Adipose tissue (tissue), 3 donors: Measurements from ENCODE around the gene TBCD. TPM values are rescaled to one million over a fixed set of nuclear protein-coding genes. Genes with fewer than 3 reads are reported as not detected.

Source experiments
- H3K27ac ChIP-seq: one replicate; pipeline ENCODE4 v1.5.1; 2013; ENCODE audit warnings: low read depth, low read length
- WGBS, 3 donors: extraction: QIAGEN DNeasy Blood & Tissue Kit; methylation state at CpG; one replicate each; pipeline ENCODE4 v1.1.7; 2013; 5-methylcytosine and 5-hydroxymethylcytosine counted together
- polyA plus RNA-seq, 3 donors: library from polyadenylated mRNA; stranded (reverse); fragments of 200-250 nt; gene quantifications; one replicate each; pipeline ENCODE4 v1.2.3, GENCODE V29; 2013
- donor health status: healthy with polysubstance abuse.
- donor health status: Bipolar disorder and iron deficiency.
- donor health status: healthy.

Gene TBCD
- polyA plus RNA-seq, 3 donors: 42.1 to 145 (median 65.1) TPM

- WGBS, 3 donors: 19 to 85% (median 83%) methylated on average over 37 to 39 of the region's 39 CpGs
- no peak overlapping the region for H3K27ac ChIP-seq
Observed at GRCh38 chr17:82882715-82883418, 131.0 kb downstream of the TBCD start.

- WGBS, 3 donors: 65 to 85% (median 85%) methylated on average over 23 of the region's 23 CpGs
- H3K27ac ChIP-seq: no peak overlapping the region
Observed at GRCh38 chr17:82883419-82884031, 131.7 kb downstream of the TBCD start.

DNA sequence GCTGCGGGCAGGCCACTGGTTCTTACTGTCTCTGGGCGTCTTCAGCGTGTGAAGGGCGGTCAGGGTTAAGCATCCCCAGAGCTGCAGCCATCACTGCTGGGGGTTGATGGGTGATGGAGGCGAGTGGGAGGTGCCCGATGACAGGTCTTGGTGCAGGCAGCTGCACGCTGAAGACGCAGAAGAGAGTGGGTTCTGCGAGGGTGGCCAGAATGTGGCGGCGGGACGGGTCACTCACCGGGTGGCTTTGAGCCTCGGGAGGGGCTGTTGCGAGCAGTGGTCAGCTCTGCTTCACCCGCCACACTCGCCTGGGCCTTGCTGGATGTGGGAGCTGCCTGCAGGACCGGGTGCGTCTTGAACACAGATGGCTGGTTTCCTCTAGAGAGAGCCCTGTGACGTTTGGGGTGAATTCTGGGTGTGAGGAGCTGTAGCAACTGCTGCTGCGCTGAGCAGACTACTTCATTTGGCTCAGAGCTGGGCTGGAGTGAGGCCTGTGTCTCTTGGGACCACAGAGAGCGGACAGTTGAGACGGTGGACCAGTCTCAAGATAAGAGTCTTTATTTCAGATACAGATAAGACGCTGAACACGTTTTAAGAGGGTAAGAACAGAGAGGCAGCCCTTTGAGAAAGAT is 132.6 kb downstream of the TBCD start:
- 67 to 79% (median 75%) methylated on average over 24 to 25 of the region's 25 CpGs for WGBS, 3 donors
- H3K27ac ChIP-seq: no peak overlapping the region

- 56 to 90% (median 58%) methylated on average over 5 of the region's 5 CpGs for whole genome bisulfite sequencing, 3 donors
- H3K27ac ChIP-seq: no peak overlapping the region
Observed at GRCh38 chr17:82884970-82885353, 133.1 kb downstream of the TBCD start.

DNA sequence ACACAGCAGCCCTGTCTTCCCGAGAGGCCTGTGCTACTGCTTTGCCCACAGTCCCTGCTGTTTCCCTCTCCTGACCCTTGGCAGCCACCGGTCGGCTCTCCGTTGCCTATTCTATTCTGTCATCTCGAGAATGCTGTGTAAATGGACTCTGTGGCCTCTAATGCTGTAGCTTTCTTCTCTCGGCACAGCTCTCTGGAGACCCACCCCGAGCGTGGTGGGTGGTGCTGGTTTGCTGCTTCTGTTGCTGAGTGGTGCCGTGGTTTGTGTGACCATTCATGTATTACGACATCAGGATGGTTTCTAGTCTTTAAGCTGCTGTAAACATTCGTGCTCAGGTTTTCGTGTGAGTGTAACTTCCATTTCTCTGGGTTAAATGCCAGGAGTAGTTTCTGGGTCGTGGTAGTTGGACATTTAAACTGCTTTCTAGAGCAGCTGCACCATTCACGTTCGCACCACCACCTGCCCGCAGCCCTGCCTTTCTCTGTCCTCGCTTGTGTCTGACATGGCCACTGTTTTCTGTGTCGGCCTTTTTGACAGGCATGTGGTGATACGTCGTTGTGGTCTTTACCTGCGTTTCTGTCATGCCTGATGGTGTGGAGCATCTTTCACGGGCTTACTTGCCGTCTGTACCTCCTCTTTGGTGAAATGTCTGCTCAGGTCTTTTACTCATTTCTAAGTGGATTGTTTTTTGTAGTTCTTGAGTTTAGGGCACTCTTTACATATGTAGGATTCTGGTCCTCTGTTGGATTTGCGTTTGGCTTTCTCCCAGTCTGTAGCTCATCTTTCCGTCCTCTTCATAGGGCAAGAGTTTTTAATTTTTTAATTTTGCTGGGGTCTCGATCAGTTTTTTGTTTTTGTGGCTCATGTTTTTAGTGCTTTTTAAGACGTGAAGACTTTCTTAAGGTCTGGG is 135.6 kb downstream of the TBCD start:
- no peak overlapping the region for H3K27ac ChIP-seq
- WGBS, 3 donors: 85 to 89% (median 86%) methylated on average over 27 of the region's 27 CpGs

DNA sequence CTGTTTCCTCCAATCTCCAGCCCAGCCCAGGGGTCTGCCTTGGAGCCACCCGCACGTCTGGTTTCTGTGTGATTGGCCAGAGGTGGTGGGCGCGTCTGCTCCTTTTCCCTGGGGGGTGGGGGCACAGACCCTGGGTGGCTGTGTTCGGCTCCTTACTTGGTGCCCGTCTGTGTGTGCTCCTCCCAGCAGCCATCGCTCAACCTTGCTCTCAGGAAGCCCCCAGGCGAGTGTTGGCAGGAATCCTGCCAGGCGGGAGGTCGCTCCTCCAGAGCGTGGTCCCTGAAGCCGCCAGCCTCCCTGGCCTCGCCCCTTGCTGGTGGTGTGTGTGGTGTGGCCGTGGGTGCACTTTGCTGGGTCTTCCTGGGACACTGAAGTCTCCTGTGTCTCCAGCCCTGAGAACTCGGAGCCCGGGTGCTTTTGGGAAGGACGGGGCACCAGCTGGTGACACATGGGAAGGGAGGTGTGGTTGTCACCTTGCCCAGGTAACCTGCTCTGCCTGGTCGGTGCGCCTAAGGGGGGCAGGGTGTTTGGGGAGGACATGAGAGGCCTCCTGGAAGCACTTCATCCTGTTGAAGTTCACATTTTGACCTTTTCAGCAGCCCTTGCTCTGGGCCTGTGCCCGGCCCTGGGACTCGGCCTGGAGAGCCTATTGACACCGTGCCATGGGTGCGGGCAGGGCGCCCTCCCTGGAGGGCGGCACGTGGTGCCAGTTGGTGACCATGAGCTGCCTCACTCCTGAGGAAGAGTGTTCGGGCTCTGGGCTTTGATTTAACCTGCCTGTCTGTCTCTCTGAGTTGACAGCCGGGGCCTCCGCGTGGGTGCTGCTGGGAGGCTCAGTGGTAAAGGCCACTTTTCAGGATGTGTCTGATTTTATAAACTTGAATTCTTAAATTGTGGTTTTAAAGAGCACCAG is 137.0 kb downstream of the TBCD start:
- H3K27ac ChIP-seq: no peak overlapping the region
- WGBS, 3 donors: 42 to 86% (median 75%) methylated on average over 30 of the region's 30 CpGs

- no peak overlapping the region for H3K27ac ChIP-seq
- 47 to 85% (median 79%) methylated on average over 28 of the region's 28 CpGs for WGBS, 3 donors
Observed at GRCh38 chr17:82889496-82890338, 137.9 kb downstream of the TBCD start.

DNA sequence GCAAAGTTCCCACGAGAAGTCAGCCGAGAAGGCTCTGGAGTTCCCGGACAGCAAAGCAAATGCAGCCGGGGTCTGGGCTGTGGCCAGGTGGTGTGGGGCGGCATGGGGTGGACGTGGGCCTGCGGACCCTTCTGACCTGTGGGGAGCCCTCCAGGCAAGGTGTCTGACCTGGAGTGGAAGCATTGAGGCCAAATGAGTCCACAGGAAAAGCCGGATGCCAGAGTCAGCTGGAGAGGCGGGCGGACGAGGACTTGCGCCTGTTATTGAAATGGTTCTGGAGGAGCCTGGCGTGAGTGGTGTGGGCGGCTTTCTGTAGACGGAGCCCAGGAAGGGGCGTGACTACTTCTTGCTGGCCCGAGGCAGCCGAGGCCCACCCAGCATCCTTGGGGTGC is 138.5 kb downstream of the TBCD start:
- no peak overlapping the region for H3K27ac ChIP-seq
- WGBS, 3 donors: 61 to 84% (median 69%) methylated on average over 18 of the region's 18 CpGs

- H3K27ac ChIP-seq: no peak overlapping the region
- WGBS, 3 donors: 80 to 90% (median 81%) methylated on average over 29 of the region's 29 CpGs
Observed at GRCh38 chr17:82890926-82891678, 139.2 kb downstream of the TBCD start.

GRCh38 chr17:82891911-82892310 is 140.0 kb downstream of the TBCD start:
- no peak overlapping the region for H3K27ac ChIP-seq
- 93 to 96% (median 95%) methylated on average over 10 of the region's 10 CpGs for WGBS, 3 donors

- H3K27ac ChIP-seq: no peak overlapping the region
- 58 to 71% (median 63%) methylated on average over 26 of the region's 26 CpGs for WGBS, 3 donors
Observed at GRCh38 chr17:82892899-82893565, 141.2 kb downstream of the TBCD start.

DNA sequence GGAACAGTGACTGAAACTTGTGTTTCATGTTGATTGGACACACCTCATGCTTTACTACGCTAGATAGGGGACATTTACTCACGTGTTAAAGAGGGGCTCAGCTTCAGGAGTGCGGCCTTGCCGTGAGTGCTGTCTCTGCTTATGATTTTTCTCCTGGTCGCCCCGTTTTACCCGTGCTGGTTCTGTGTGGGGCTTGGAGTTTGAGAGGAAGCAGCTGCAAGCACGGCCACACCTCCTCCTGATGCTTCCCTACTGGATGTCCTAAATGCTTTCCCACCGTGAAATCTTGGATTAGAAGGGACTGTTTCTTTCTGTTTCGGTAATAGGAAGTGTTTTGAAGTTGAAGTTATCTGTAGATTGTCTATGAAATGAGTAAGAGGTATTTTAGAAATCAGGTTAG is 141.9 kb downstream of the TBCD start:
- H3K27ac ChIP-seq: no peak overlapping the region
- WGBS, 3 donors: 39 to 69% (median 49%) methylated on average over 10 of the region's 10 CpGs

GRCh38 chr17:82894389-82894788 is 142.5 kb downstream of the TBCD start:
- no peak overlapping the region for H3K27ac ChIP-seq
- whole genome bisulfite sequencing, 3 donors: 38 to 72% (median 66%) methylated on average over 7 of the region's 7 CpGs

- H3K27ac ChIP-seq: no peak overlapping the region
- 94 to 98% (median 97%) methylated on average over 12 of the region's 12 CpGs for WGBS, 3 donors
Observed at GRCh38 chr17:82895087-82895486, 143.2 kb downstream of the TBCD start.

- WGBS, 3 donors: 91 to 97% (median 95%) methylated on average over 29 of the region's 29 CpGs
- no peak overlapping the region for H3K27ac ChIP-seq
Observed at GRCh38 chr17:82896071-82897000, 144.5 kb downstream of the TBCD start.
